ENCODE measurements around the gene HEXD. TPM values are rescaled to one million over a fixed set of nuclear protein-coding genes. Genes with fewer than 3 reads are reported as not detected.

The HEXD gene
- polyA plus RNA-seq, 6 donors from 2014 or later = 10.8 to 30.5 (median 18.2) TPM

Other genes starting within 250 kb of the HEXD start
- 10 to 100 TPM; 15.9 to 31.8 (median 26.5) TPM for gene CCDC57, start 205.5 kb upstream of the HEXD start, polyA plus RNA-seq (ENCODE audit: low read depth in 6 of 6)
- gene SLC16A3, start 189.3 kb upstream of the HEXD start, polyA plus RNA-seq (ENCODE audit: low read depth in 6 of 6) = 1 to 10 TPM; 1.9 to 3.6 (median 1.9) TPM
- 10 to 100 TPM; 27.7 to 78.6 (median 63.4) TPM for gene CSNK1D, start 144.6 kb upstream of the HEXD start, polyA plus RNA-seq (ENCODE audit: low read depth in 6 of 6)
- 1 to 10 TPM in 2 of 6 donors, under 1 TPM in 2, not detected in 2; 0.50 to 1.5 (median 1.0) TPM for gene CD7, start 100.7 kb upstream of the HEXD start, polyA plus RNA-seq (ENCODE audit: low read depth in 6 of 6)
- 1 to 10 TPM in 1 of 6 donors, under 1 TPM in 1, not detected in 4; 0.19 to 2.2 TPM for gene SECTM1, start 84.6 kb upstream of the HEXD start, polyA plus RNA-seq (ENCODE audit: low read depth in 6 of 6)
- not detected for gene TEX19, start 59.1 kb upstream of the HEXD start, polyA plus RNA-seq (ENCODE audit: low read depth in 6 of 6)
- gene UTS2R, start 46.6 kb upstream of the HEXD start, polyA plus RNA-seq (ENCODE audit: low read depth in 6 of 6) = not detected
- 10 to 100 TPM; 22.8 to 31.6 (median 26.1) TPM for gene OGFOD3, start 239 bp downstream of the HEXD start, polyA plus RNA-seq (ENCODE audit: low read depth in 6 of 6)
- 100 to 1,000 TPM; 274 to 340 (median 303) TPM for gene CYBC1, start 32.4 kb downstream of the HEXD start, polyA plus RNA-seq (ENCODE audit: low read depth in 6 of 6)
- 100 to 1,000 TPM in 3 of 6 donors, 10 to 100 TPM in 3; 72.3 to 137 (median 95.0) TPM for gene NARF, start 40.4 kb downstream of the HEXD start, polyA plus RNA-seq (ENCODE audit: low read depth in 6 of 6)
- 1 to 10 TPM; 2.5 to 6.0 (median 4.4) TPM for gene FOXK2, start 101.4 kb downstream of the HEXD start, polyA plus RNA-seq (ENCODE audit: low read depth in 6 of 6)
- 10 to 100 TPM; 37.9 to 77.8 (median 47.4) TPM for gene WDR45B, start 230.1 kb downstream of the HEXD start, polyA plus RNA-seq (ENCODE audit: low read depth in 6 of 6)

Measured in naive B cell (primary cell).